ENCODE measurements around the gene LTC4S.

The LTC4S gene

GRCh38 chr5:179795863-179796833, 2.4 kb downstream of the LTC4S start:
- peak; percentile 66 for DNase-seq

- DNase-seq, result no peak
Observed at GRCh38 chr5:179796877-179797608, 3.3 kb downstream of the LTC4S start.

GRCh38 chr5:179797741-179798140, 4.0 kb downstream of the LTC4S start:
- no peak for DNase-seq

GRCh38 chr5:179798144-179798770, 4.5 kb downstream of the LTC4S start:
- no peak for DNase-seq

DNA sequence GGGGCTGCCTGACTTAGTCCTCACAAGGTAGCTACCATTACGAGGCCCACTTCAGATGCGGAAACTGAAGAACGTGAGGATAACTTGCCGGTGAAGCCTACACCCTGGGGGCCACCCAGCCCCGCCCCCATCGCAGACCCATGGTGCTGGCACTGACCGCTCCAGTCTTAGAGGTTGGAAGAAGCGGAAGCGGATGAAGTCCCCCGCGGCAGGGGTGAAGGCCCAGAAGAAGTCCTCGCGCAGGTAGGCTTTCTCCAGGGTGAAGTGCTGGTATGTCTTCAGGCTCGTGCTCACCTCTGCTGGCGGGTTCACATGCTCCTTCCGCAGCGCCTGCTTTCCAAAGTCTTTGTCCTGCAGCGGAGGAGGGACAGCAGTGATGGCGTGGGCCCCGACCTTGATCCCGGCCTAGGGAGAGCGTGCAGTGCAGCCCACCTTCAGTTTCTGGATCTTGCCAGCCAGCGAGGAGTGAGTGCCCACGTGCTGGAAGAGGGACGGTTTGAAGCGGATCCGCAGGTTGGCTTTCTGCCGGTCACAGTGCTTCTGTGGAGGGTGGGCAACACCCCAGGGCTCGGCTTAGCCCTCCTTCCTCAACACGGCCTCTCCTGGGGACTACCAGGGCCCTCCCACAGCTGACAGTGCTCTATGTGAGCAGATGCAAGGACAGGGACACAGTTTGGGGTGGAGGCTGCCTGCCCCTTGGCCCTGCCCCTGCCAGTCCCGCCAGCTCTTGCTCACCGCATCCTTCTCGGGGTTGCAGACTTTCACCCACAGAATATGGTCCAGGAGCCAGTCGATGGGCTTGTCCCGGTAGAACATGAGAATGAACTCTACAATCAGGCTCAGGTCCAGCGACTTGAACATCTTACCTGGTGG, 5.2 kb downstream of the LTC4S start:
- no peak for DNase-seq

- DNase-seq, result no peak
Observed at GRCh38 chr5:179799644-179799973, 5.8 kb downstream of the LTC4S start.

DNA sequence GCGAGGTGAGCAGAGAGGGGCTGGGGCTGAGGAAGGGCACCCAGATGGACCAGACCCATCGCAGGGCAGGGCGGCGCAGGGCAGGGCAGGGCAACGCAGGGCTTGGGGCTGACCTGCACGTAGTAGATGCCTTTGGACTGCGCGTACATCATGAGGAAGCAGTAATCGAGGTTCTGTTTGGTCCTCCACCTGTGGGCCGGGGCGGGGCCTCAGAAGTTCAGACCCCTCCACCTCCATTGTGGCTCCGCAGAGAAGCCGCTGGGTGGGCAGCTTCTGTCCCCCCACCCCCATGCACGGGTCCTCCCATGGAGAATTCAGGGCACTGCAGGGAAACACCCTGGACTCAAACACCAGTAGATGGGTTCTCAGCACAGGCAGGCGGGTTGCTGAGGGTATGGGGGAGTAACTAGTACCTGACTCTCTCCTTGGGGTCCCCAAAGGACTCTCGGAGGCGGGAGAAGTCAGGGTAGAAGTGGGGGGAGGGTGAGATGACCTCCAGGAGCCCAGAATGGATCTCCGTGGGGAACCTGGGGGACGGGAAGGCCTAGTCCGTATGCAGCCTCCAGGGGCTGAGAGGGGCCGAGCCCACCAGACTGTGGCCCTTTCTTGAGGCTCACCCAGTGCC, 6.4 kb downstream of the LTC4S start:
- DNase-seq, result no peak

DNA sequence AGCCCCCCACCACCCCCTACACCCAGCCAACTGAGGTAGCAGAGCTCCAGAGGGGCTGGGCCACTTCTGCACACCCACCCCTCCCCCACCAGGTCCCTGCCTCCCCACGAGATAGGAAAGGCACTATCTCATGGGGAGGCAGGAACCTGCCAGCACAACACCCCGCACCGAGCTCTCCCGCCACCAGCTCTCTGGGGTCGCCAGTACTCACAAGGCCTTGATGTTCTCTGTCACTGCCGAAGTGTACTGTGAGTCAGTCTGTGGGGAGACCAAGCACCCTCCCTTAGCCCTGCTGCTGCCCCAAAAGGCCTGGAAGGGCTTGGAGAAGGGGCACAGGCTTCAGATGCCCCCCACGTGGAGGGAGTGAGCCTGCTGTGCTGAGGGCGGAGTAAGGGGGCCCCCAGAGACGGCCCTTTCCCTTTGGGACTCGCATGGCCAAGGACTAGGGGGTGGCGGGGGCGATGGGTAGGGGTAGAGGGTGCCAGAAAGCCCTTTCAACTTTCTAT, 7.0 kb downstream of the LTC4S start:
- no peak for DNase-seq

DNA sequence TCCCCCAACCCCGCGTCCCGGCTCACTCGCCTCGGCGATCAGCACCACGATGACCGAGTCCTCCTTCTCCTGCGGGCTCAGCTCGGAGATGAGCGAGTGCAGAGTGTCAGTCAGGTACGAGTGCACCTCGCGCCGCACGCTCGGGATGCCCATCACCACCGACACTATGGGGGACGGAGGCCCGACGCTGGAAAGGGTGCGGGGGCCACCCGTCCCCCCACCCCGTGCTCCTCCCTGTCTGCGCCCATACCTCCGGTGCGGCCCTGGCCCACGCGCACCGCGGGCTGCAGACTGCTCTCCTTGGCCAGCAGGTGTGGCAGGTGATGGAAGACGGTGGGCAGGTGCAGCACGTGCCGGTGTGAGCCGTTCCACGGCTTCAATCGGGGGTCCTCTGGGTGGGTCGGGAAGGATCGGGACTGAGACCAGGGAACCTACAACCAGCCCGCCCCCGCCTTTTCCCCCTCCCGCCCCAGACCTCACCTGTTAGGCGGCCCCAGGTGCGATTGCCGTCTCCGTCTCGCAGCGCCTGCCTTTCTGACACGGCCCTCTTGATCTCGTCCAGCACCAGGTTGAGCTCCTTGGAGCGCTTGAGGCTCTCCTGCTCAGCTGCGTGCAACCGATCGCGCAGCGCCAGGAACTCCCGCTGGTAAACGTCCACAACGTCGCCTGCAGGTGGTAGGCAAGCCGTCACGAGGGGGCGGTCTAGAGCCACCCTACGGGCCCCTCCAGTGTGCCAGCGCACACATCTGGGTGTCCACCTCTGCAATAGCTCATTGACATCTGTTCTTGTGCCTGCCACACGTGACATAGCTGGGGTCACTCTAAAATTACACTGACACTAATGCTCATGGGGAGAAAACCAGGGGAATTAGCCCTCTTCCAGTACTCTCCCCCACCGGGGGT, 7.8 kb downstream of the LTC4S start:
- DNase-seq, result peak; percentile 83

- DNase-seq, result no peak
Observed at GRCh38 chr5:179802207-179802883, 8.6 kb downstream of the LTC4S start.

DNA sequence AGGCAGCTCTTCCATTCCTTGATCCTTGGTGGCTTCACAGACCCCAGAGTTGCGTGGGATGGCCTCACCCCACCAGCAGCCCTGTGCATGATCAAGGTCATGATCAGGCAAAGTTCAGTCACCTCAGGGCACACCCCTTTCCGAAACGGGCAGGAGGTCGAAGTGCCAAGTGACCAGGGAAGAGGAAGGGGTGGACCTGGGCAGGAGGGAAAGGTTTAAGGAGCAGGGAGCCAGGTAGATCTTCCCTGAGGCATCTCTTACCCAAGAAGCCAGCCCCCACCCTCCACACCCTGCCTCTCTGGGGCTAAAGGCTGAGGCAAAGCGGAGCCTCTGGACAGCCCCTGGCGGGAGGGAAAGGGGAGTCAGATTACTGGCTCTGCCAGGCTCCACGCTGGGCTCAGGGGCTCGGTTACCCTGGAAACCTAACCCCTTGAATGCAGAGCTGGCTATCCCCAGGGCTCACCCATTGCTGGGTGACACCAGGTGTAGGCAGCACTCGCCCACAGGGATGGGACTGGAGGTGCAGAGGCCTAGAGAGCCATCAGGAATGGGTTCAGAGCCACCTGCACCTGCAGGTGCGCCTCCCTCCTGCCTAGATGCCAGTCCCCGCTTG, 9.3 kb downstream of the LTC4S start:
- no peak for DNase-seq

DNA sequence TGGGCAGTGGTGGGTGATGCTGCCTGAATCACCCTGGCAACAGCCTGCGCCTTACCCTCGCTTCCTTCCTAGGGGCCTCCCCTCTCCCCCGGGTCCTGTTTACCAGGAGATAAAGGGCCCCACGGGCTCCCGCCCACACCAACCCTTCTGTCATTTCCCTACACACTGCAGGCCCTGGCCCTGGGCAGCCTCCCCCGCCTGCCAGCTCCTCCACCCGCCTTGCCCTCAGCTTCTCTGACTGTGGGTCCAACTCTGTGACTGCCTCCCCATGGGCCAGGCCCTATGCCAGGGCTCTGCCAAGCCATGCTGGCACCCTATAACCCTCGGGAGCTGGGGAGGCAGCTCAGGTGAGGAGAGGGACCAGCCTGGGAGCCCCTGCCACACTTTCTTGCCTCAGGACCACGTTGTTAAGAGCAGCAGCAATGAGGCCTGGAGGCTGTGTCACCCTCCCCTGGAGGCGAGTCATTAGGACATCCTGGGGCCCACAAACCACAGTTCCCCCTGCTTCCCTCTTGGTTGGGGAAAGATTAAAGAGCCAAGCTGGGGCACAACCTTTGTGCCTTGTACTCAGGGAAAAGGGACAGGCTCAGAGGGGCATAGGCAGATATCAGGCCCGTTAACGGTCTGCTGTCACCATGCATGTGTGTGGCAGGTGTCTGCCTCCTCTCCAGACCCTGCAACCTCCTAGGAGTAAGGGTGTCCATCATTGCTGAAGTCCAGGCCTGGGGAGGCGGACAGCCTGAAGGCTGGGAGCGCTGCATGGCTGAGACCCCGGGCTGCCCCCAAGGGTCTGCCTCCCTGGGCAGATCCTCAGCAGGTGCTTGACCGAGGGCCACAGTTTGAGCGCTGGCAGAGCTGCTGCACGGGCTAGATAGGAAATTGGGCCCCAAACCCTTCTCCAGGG, 10.1 kb downstream of the LTC4S start:
- no peak for DNase-seq

DNA sequence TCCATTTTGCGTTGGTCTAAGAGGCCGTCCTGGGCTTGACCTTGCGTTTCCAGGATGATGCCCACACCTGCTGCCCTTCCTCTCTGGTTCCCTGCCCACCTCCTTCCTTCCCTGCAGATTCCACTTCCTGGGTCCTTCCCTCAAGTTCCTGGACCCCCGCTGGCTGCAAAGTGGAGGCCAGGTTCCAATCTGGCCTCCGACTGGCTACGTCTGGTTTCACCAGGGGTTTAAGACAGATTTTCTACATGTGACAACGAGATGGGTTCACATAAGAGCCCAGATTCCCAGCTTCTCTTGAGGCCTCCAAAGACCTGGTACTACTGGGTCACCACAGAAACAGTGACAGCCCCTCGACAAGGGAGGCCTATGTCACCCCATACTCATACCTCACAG, 10.8 kb downstream of the LTC4S start:
- DNase-seq, result no peak

GRCh38 chr5:179805070-179805528, 11.3 kb downstream of the LTC4S start:
- DNase-seq, result no peak

- no peak for DNase-seq
Observed at GRCh38 chr5:179805529-179806249, 11.9 kb downstream of the LTC4S start.

DNA sequence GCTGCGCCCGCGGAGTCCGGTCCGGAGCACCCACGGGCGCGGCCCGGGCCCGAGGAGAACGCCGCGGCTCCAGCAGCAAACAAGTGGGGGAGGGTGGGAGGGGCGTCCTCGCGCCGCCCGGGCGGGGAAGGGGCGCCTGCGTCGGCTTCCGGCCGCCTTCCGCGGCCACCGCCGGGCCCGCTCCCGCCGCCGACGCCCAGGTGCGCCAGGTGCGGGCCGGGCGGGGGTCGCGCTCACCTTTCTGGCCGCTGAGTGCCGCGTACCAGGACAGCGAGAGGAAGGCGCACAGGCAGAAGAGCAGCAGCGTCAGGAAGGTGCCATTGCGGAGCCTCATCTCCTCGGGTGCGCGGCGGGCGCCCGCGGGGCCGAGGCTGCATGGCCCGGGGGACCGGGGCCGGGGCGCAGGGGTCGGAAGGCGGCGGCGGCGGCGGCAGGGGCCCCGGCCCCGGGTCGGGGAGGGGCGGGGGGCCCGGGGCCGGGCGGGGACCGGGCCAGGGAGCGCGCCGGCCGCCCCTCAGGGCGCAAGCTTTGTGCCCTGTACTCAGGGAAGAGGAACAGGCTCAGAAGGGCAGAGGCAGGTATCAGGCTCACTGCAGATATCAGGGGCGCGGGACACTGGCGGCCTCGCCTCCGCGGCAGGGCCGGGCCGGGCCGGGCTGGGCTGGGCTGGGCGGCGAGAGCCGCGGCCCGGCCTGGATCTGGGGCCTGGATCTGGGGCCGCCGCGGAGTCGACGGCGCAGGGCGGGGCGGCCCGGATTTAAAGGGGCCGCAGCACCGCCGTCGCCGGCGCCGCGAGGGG, 12.7 kb downstream of the LTC4S start, which contains the start of gene MGAT4B:
Gene MGAT4B, minus strand, starts transcription at position 617 of the 799 bp plus-strand sequence. Its CDS starts 283 bp downstream, at position 334.
- DNase-seq, result peak; percentile 74

All from activated CD4-positive, alpha-beta T cell treated with anti-CD3 and anti-CD28 coated beads, Interleukin-2, amount 50 U/mL, for 16 hours (primary cell).